ENCODE results near the gene UMODL1.

- no peak for TF ChIP-seq POLR2AphosphoS5 (IDR thresholded peaks at IDR 0.05; ENCODE audit: borderline replicate concordance, low read depth, low read length)
- TF ChIP-seq EZH2 (IDR thresholded peaks at IDR 0.05) = no peak
- no peak for TF ChIP-seq FOXP2 (optimal IDR thresholded peaks at IDR 0.05; ENCODE audit: control extremely low read depth, extremely low read length, insufficient read depth)
Measured at GRCh38 chr21:42081138-42081537, 10.0 kb downstream of the UMODL1 start.
